ENCODE results near the gene CATSPERE.

Gene CATSPERE

GRCh38 chr1:244461245-244462071, at the start of gene CATSPERE:
Gene CATSPERE (plus strand): TSS chr1:244461273. CDS start chr1:244461430, 157 bp downstream.
- peak; percentile 73 for DNase-seq

- no peak for DNase-seq
Measured at GRCh38 chr1:244412176-244412575, 48.9 kb upstream of the CATSPERE start.

GRCh38 chr1:244413736-244414135, 47.3 kb upstream of the CATSPERE start:
- DNase-seq = no peak

- DNase-seq = no peak
Measured at GRCh38 chr1:244414543-244414942, 46.5 kb upstream of the CATSPERE start.

- no peak for DNase-seq
Measured at GRCh38 chr1:244419024-244419423, 42.0 kb upstream of the CATSPERE start.

- no peak for DNase-seq
Measured at GRCh38 chr1:244422174-244422573, 38.9 kb upstream of the CATSPERE start.

GRCh38 chr1:244424649-244425334, 36.3 kb upstream of the CATSPERE start:
- DNase-seq = no peak

- DNase-seq = no peak
Measured at GRCh38 chr1:244427647-244428046, 33.4 kb upstream of the CATSPERE start.

- no peak for DNase-seq
Measured at GRCh38 chr1:244429818-244430217, 31.3 kb upstream of the CATSPERE start.

GRCh38 chr1:244431166-244431565, 29.9 kb upstream of the CATSPERE start:
- DNase-seq = no peak

- no peak for DNase-seq
Measured at GRCh38 chr1:244435562-244436205, 25.4 kb upstream of the CATSPERE start.

- DNase-seq = no peak
Measured at GRCh38 chr1:244436336-244437085, 24.6 kb upstream of the CATSPERE start.

GRCh38 chr1:244437086-244437468, 24.0 kb upstream of the CATSPERE start:
- DNase-seq = no peak

GRCh38 chr1:244439391-244440032, 21.6 kb upstream of the CATSPERE start:
- no peak for DNase-seq

GRCh38 chr1:244442850-244443249, 18.2 kb upstream of the CATSPERE start:
- no peak for DNase-seq

- DNase-seq = no peak
Measured at GRCh38 chr1:244444854-244445253, 16.2 kb upstream of the CATSPERE start.

- DNase-seq = no peak
Measured at GRCh38 chr1:244445320-244446181, 15.5 kb upstream of the CATSPERE start.

- DNase-seq = no peak
Measured at GRCh38 chr1:244447024-244447423, 14.0 kb upstream of the CATSPERE start.

- DNase-seq = no peak
Measured at GRCh38 chr1:244447552-244447951, 13.5 kb upstream of the CATSPERE start.

GRCh38 chr1:244448279-244449036, 12.6 kb upstream of the CATSPERE start:
- DNase-seq = no peak
